Measurements from ENCODE around the gene ADGRG6. TPM values are rescaled to one million over a fixed set of nuclear protein-coding genes. Genes with fewer than 3 reads are reported as not detected.

The ADGRG6 gene
- total RNA-seq, 1 experiment from 2014 or later, result 30.3 TPM

- CTCF ChIA-PET, result no interaction called here
- H3K27ac ChIP-seq, result no peak overlapping the region
- DNase-seq, result peak in 1 of 2 experiments; percentile 40
These were observed 27.8 kb downstream of the ADGRG6 start for GRCh38 chr6:142329486-142330113.

GRCh38 chr6:142331075-142331551, 29.3 kb downstream of the ADGRG6 start:
- ChIA-PET CTCF (no interaction called here), POLR2A (ENCODE audit: unreplicated experiment) (no interaction called here)
- Histone ChIP-seq H3K4me2 (no peak overlapping the region), H3K4me3 (no peak overlapping the region), H3K9me2 (ENCODE audit: insufficient read depth) (no peaks in the 10 kb centered on the region), H3K4me1 (replicated peaks; ENCODE audit: insufficient read depth) (peaks cover 12% of the 10 kb centered on the region; the same call in 1 of the 2 replicates), H3K27me3 (ENCODE audit: insufficient read depth, low read depth) (no peaks in the 10 kb centered on the region), H3F3A (ENCODE audit: insufficient read depth, low read depth) (no peaks in the 10 kb centered on the region), H2AFZ (no peak overlapping the region), H3K9me3 (ENCODE audit: insufficient read depth, low read depth) (no peaks in the 10 kb centered on the region; the same call in 1 of the 2 replicates), H3K79me2 (ENCODE audit: low read depth) (no peaks in the 10 kb centered on the region), H3K36me3 (ENCODE audit: low read depth) (0 out of 2 replicates have a peak, but pooled peaks cover 3% of the 10 kb centered on the region), H3K27ac (no peak overlapping the region), H4K20me1 (ENCODE audit: insufficient read depth) (no peaks in the 10 kb centered on the region)
- intact Hi-C loops (cut with micrococcal nuclease; ENCODE audit: unreplicated experiment), result no loop called here
- no TSS peak for BruUV-seq (replicated peaks)
- DNase-seq, result no peak
- TF ChIP-seq, protein P1, sequence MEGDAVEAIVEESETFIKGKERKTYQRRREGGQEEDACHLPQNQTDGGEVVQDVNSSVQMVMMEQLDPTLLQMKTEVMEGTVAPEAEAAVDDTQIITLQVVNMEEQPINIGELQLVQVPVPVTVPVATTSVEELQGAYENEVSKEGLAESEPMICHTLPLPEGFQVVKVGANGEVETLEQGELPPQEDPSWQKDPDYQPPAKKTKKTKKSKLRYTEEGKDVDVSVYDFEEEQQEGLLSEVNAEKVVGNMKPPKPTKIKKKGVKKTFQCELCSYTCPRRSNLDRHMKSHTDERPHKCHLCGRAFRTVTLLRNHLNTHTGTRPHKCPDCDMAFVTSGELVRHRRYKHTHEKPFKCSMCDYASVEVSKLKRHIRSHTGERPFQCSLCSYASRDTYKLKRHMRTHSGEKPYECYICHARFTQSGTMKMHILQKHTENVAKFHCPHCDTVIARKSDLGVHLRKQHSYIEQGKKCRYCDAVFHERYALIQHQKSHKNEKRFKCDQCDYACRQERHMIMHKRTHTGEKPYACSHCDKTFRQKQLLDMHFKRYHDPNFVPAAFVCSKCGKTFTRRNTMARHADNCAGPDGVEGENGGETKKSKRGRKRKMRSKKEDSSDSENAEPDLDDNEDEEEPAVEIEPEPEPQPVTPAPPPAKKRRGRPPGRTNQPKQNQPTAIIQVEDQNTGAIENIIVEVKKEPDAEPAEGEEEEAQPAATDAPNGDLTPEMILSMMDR (conservative IDR thresholded peaks at IDR 0.05), result no peak
- no peak for TF ChIP-seq EZH2 (IDR thresholded peaks at IDR 0.05; ENCODE audit: low read depth)

More at GRCh38 chr6:142329486-142330113, 27.8 kb downstream of the ADGRG6 start:
- Histone ChIP-seq H3K36me3 (ENCODE audit: low read depth) (0 out of 2 replicates have a peak, but pooled peaks cover 3% of the 10 kb centered on the region), H3K4me1 (replicated peaks; ENCODE audit: insufficient read depth) (peaks cover 15% of the 10 kb centered on the region), H3K4me3 (no peak overlapping the region), H3F3A (ENCODE audit: insufficient read depth, low read depth) (no peaks in the 10 kb centered on the region), H3K27me3 (ENCODE audit: insufficient read depth, low read depth) (no peaks in the 10 kb centered on the region), H3K9me2 (ENCODE audit: insufficient read depth) (no peaks in the 10 kb centered on the region), H3K9me3 (ENCODE audit: insufficient read depth, low read depth) (no peaks in the 10 kb centered on the region; the same call in 1 of the 2 replicates), H2AFZ (no peak overlapping the region), H3K4me2 (no peak overlapping the region), H3K79me2 (ENCODE audit: low read depth) (0 out of 2 replicates have a peak, but pooled peaks cover 3% of the 10 kb centered on the region), H4K20me1 (ENCODE audit: insufficient read depth) (no peaks in the 10 kb centered on the region)
- POLR2A ChIA-PET (ENCODE audit: unreplicated experiment), result no interaction called here
- TF ChIP-seq, protein P1 (conservative IDR thresholded peaks at IDR 0.05), result no peak
- BruUV-seq (replicated peaks), result no TSS peak
- intact Hi-C loops (cut with micrococcal nuclease; ENCODE audit: unreplicated experiment), result no loop called here

- TF ChIP-seq, protein P1 (conservative IDR thresholded peaks at IDR 0.05), result no peak
- no peak for TF ChIP-seq EZH2 (IDR thresholded peaks at IDR 0.05; ENCODE audit: low read depth)
- H3K27me3 ChIP-seq (ENCODE audit: insufficient read depth, low read depth), result no peaks in the 10 kb centered on the region
- intact Hi-C loops (cut with micrococcal nuclease; ENCODE audit: unreplicated experiment), result no loop called here
- H3K4me2 ChIP-seq, result no peak overlapping the region
- no peaks in the 10 kb centered on the region; the same call in 1 of the 2 replicates for H3K9me3 ChIP-seq (ENCODE audit: insufficient read depth, low read depth)
- H3K9me2 ChIP-seq (ENCODE audit: insufficient read depth), result no peaks in the 10 kb centered on the region
- ChIA-PET CTCF (no interaction called here), POLR2A (ENCODE audit: unreplicated experiment) (no interaction called here)
- H3K79me2 ChIP-seq (ENCODE audit: low read depth), result no peaks in the 10 kb centered on the region
- no peak overlapping the region for H3K4me3 ChIP-seq
- H2AFZ ChIP-seq, result no peak overlapping the region
- 0 out of 2 replicates have a peak, but pooled peaks cover 3% of the 10 kb centered on the region for H3K36me3 ChIP-seq (ENCODE audit: low read depth)
- DNase-seq, result no peak
- H3K4me1 ChIP-seq (replicated peaks; ENCODE audit: insufficient read depth), result peaks cover 12% of the 10 kb centered on the region; the same call in 1 of the 2 replicates
- no peaks in the 10 kb centered on the region for H4K20me1 ChIP-seq (ENCODE audit: insufficient read depth)
- no TSS peak for BruUV-seq (replicated peaks)
- H3K27ac ChIP-seq, result no peak overlapping the region
- H3F3A ChIP-seq (ENCODE audit: insufficient read depth, low read depth), result no peaks in the 10 kb centered on the region
These were observed 29.8 kb downstream of the ADGRG6 start for GRCh38 chr6:142331601-142332000.
